ENCODE data around the gene SAP30.

Gene SAP30
- total RNA-seq = 5.6 to 10.1 (median 7.3) reads per million in 4 donors

GRCh38 chr4:173370477-173371291 is at the start of gene SAP30:
TSS of gene SAP30 (plus strand) at chr4:173370954. CDS start at chr4:173371183, 229 bp downstream.
- DNase-seq = peak; percentile 95 to 98 (median 97)

GRCh38 chr4:173325007-173325736 is 45.6 kb upstream of the SAP30 start:
- DNase-seq = no peak

DNA sequence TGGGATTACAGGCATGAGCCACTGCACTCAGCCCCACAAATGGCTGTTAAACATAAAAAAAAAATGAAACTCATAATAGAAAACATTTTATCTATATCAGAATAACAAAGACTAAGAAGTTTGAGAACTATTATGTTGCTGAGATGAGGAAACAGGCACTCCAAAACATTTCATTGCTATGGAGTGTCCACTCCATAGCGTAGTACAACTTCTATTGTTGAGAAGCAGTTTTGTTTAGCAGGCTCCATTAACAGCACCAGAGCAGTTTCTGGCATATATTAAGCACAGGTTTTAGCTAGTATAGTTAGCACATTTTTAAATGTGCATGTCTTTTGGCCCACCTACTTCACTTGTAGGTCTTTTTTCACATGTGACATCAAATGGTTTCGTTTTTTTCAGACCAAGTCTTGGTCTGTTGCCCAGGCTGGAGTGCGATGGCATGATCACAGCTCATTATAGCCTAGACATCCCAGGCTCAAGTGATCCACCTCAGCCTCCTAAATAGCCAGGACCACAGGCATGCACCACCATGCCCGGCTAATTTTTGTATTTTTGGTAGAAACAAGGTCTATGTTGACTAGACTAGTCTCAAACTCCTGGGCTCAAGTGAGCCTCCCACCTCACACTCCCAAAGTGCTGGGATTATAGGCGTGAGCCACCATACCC is 42.4 kb upstream of the SAP30 start:
- no peak for DNase-seq

DNA sequence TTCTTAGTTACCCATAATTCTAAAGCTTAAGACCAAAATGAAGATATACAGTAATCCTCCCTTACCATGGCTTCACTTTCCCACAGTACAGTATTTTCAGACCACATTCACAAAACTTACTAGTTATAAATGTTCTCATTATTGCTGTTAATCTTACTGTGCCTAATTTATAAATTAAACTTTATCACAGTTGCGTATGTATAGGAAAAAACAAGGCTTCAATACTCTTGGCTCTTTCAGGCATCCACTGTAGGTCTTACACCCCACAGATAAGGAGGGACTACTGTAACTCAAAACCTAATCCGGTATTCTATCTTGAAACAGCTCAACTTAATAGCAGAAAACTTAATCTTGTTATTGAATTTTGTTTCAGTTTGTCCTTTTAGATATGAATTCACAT is 40.2 kb upstream of the SAP30 start:
- no peak for DNase-seq

GRCh38 chr4:173332021-173332487 is 38.7 kb upstream of the SAP30 start:
- peak in 1 of 5 donors; percentile 66 for DNase-seq

DNA sequence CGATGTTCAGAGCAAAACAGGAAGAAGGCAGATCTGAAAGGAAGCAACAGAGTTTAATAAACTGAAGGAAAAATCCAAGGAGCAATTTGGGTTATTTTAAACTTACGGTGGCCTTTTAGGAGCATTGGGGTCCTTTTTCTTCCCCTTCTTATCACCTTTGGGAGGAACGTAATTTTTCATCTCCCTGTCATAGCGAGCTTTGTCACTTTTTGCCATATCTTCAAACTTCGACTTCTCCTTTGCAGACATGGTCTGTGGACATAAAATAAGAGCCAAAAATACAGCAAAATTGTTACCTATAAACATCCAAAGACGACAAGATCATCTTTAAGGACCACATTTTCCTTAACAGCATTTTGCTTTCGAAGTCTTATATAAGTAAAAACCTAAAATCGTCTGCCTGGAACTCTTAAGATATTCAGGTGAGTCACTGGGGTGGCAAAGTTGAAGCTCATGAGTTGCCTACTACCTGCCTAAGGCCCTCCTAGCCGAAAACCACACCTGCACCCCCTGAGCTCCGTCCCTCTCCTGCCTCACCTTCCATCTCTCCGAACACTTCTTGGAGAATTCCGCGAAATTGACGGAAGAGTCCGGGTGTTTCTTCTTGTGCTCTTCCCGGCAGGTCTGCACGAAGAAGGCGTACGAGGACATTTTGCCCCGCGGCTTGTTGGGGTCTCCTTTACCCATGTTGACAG is 37.6 kb upstream of the SAP30 start:
- peak in 1 of 5 donors; percentile 33 for DNase-seq

- DNase-seq = peak in 4 of 5 donors; percentile 31 to 54 (median 34)
These were observed 37.1 kb upstream of the SAP30 start for GRCh38 chr4:173333658-173334084.

DNA sequence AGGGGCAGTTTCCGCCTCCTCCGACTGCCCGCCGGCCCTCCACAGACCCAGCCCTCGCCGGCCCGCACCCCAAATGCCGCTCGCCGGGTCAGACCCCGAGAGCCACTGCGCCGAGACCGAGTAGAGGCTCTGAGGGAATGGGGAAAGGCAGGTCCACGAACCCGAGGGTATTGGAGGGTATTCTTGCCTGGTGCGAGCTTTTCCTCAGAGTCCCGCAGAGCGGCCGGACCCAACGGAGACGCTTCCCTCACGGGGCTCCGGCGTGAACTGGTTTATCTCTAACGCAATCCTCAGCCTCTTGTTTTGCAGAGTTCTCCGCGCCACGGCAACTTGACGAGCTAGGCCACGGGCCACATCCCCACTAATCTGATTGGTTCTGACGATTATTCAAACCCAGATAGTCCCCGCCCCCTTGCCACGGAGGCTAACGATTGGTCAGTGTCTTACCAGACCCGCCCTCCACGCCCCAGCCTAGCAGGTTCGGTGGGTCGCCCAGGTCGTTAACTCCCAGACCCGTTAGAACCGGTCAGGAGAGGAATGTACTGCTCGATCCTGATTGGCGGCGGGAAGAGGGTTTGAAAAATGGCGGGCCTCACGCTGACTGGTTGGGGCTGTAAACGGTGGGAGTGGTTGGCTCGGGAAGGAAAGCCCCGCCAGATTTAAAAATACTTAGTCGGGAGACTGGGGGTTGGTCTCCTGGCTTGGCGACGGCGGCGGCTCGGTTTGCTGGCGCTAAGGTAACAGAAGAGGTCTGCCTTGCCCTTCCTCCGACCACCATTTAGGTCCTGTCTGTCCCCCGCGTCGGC is 36.5 kb upstream of the SAP30 start, which contains the start of gene HMGB2:
HMGB2 (minus strand) TSS at position 274 of the 806 bp plus-strand sequence. CDS start 709 bp downstream, outside the sequence.
- DNase-seq = peak; percentile 97 to 100 (median 99)

DNA sequence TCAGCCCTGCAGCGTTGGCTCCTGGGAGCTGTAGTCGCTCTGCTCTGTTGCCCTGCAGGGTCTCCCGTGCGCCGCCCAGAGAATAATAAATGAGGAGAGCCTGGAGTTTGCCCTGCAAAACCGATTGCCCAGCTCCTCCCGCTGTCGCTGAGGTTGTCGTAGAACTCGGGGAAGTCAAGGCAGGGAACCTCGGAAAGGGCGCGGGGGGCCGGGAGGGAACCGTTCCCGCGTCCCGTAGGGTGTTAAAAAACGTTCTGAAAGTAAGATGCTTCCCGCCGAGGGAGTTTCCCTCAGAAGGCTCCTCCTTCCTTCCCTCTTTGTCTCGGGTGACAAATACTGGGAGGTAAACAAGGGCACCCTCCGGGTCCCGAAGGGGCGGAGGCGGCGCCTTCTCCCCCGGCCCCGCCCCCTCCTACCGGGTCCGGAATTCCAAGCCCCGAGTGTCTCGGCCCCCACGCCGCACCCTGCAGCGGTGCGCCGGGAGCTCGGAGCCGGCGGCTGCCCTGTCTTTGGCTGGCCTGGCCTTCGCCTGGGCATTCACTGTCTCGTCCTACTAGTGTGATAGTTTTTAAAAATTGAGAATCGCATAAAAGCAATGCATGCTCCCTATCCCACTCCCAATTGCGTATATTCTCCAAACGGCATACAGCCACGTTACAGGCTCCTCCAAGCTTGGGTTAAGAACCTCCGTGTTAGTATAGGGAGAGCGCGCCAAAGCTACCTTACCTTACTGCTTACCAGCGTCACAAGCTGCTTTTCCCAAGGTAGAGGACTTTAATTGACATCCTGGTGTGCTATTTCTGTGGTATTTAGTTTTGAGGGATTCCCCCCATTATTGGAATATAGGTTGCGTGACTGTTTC is 35.6 kb upstream of the SAP30 start:
- DNase-seq = peak; percentile 9 to 78 (median 12)

DNA sequence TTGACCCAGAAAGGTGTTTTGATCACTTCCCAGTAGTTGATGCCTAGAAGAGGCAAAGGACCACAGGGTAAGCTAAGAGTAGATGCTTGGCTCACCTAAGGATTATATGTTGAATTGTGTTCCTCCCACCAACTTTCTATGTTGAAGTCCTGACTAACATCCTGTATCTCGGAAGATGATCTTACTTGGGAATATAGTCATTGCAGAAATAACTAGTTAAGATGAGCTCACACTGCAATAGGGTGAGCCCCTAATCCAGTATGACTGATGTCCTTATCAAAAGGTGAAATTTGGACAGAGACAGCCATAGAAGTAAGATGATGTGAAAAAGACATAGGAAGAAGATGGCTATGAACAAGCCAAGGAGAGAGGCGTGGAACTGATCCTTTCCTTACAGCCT is 33.3 kb upstream of the SAP30 start:
- no peak for DNase-seq

DNA sequence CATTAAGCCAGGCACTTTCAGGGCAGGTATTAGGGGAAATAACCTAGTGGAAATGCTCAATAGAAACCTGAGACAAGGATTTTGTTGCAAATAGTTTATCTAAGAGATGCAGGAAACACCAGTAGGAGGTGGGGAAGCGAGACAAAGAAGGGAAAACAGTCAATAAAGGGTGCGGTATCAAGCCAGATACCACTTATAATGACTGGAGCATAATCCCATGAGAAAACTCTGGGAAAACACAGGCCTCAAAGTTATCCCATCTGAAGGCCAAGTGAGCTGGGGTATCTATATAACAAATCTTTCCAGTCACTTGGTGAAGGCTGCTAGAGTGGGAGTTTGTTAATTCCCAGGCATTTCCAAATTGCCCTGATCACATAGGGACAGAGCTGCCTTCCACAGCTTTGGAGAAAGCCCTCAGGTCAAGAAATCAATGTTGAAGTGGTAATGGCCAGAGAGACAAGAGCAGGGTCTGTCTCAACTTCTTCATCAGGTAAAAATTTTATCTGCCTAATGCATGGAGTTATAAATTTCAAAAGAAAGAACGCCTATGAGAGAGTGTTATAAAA is 26.8 kb upstream of the SAP30 start:
- no peak for DNase-seq

DNA sequence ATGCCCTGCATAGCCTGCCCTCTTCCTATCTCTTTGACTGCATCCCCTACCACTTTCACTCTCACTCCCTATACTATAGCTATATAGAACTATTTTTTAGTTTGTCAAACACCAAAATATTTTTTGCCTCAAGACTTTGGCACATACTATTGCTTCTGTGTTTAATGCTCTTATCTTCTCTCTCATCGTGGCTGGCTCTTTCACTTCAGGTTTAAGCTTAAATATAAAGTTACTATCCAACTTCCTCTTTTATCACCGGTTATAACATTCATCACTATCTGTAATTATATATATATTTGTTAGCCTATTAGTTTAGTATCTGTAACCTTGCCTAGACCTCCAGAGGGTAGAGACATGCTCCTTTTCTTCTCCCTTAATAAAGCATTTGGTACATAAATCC is 25.1 kb upstream of the SAP30 start:
- DNase-seq = no peak

DNA sequence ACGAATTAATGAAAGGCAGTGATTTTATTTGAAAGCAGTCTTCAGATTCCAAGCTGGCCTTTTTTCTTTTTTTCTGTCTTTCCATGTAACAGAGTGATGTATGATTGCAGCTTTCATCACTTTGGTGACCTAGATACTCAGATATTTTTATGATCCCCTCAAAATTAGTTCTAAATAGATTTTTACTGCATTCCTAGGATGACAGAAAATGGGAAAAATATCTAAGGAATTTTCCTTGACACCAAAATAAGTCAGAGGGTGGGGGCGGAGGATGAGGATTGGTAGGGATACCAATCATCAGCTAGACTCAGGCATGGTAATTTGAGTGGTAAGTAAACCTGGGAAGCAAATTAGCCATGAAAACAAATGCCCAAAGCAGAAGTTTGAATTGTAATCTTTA is 24.7 kb upstream of the SAP30 start:
- DNase-seq = no peak

DNA sequence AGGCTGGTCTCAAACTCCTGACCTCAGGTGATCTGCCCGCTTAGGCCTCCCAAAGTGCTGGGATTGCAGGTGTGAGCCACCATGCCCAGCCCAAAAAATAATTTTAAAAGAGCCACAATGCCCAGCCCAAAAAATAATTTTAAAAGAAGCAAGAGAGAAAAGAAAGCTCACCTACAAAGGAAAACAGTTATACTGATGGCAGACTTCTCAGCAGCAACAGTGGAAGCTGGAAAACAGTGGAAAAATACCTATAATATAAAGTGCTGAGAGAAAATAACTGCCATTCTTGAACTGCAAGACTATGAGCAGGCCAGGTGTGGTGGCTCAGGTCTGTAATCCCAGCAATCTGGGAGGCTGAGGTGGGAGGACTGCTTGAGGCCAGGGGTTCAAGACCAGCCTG is 23.3 kb upstream of the SAP30 start:
- no peak for DNase-seq

GRCh38 chr4:173357939-173358338 is 12.8 kb upstream of the SAP30 start:
- no peak for DNase-seq

DNA sequence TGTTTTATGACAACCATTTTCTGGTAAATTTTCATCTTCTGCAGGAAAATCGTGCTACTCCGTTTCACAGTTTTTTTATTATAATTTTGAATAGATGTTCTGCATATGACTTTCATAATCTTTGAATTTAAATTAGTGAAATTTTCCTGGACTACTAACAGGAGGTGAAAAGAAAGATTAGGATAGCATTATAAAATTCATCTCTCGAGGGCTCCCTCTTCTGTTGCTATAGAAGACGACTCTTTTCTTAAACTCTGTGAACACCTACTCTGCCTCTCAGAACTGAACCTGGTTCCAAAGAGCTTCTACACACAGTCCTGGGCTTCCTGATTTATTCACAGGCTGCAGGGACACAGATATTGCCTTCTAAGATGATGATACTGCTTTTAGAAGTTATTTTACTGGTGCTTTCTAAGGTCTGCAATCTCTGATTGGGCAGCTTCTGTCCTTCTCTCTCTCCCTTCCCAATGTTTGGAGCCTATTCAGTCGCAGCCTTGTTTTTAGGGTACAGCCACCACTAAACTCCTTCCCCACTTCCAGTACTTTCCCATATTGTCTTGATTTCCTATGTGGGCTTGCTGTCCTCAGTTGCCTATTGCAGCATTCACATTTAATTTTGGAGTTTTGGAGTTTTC is 10.1 kb upstream of the SAP30 start:
- no peak for DNase-seq

GRCh38 chr4:173362666-173363065 is 8.1 kb upstream of the SAP30 start:
- DNase-seq = no peak

DNA sequence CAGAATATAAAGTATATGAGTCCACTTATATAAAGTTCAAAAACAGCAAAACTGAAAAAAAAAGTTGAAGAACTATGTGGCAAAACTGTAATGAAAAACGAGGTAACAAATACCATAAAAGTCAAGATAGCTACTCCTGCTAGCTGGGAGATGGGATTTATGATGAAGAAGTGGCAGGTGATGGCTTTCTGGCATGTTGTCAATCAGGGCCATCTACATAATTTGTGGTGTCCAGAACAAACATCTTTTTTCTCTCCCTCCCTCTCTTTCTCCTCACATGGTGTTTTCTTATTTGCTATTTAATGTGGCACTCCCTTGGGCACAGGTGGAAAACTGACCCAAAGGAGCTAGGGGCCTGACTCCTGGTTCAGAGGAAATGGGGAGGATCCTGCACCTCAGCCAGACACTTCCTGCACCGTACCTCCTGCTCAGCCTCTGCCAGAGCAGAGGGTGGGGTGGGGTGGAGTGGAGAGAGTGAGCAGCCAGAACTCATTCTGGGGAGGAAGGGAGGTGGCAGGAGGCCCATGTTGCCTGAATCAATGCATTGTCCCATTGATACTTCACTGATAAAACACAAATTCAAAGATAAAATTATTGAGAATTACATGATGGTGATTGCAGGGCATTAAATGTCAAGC is 5.3 kb upstream of the SAP30 start:
- DNase-seq = peak in 1 of 5 donors; percentile 20

- peak in 1 of 5 donors; percentile 62 for DNase-seq
These were observed 3.5 kb upstream of the SAP30 start for GRCh38 chr4:173367285-173367684.

Data from T-helper 1 cell (primary cell).